A673 (cell line): ENCODE measurements around the gene USP20. TPM values are rescaled to one million over a fixed set of nuclear protein-coding genes. Genes with fewer than 3 reads are reported as not detected.
A peak's percentile ranks its signal among the peaks of the same experiment; 100 is the strongest.

Source experiments
- BruUV-seq: library from RNA; stranded (reverse); fragments of 400-500 nt; replicated peaks from 2 replicates; lab custom pipeline; 2021; lab: Mats Ljungman, UMichigan
- CTCF ChIA-PET: fragments of 300-600 bp; sonication (Branson Sonifier 250); formaldehyde crosslinking; loops from one replicate; lab custom pipeline; 2022; ENCODE audit warnings: antibody characterized with exemption; lab: Charles Lee
- POLR2A ChIA-PET: fragments of 300-600 bp; sonication (Branson Sonifier 250); formaldehyde crosslinking; loops from one replicate; lab custom pipeline; 2022; ENCODE audit warnings: antibody characterized with exemption; ENCODE audit not compliant: low non-redundant PET; lab: Charles Lee
- DNase-seq: peaks from one replicate; pipeline ENCODE4 v3.0.0-alpha.2; 2015; ENCODE audit warnings: low spot score
- H3K27ac ChIP-seq: fragments of 200-600 bp; sonication (generic); 2 replicates; pipeline ENCODE4 v1.5.1; 2016; ENCODE audit warnings: mixed run types, low read depth, mild to moderate bottlenecking, mixed read lengths, antibody characterized with exemption, low read length; ENCODE audit not compliant: poor library complexity, severe bottlenecking
- H3K27me3 ChIP-seq: fragments of 200-600 bp; sonication (generic); replicated peaks from 2 replicates; pipeline ENCODE4 v1.6.1; 2017; ENCODE audit warnings: mixed run types, low read depth, mild to moderate bottlenecking, mixed read lengths, antibody characterized with exemption, low read length; ENCODE audit not compliant: insufficient read depth, poor library complexity
- H3K36me3 ChIP-seq: fragments of 200-600 bp; sonication (generic); 2 replicates; pipeline ENCODE4 v1.6.1; 2016; ENCODE audit warnings: mixed run types, mild to moderate bottlenecking, mixed read lengths, antibody characterized with exemption, low read length; ENCODE audit not compliant: insufficient read depth, poor library complexity, severe bottlenecking
- H3K4me1 ChIP-seq: fragments of 200-600 bp; sonication (generic); 2 replicates; pipeline ENCODE4 v1.6.1; 2017; ENCODE audit warnings: mixed run types, mild to moderate bottlenecking, mixed read lengths, antibody characterized with exemption, low read length; ENCODE audit not compliant: insufficient read depth, poor library complexity, severe bottlenecking
- H3K4me3 ChIP-seq: fragments of 200-600 bp; sonication (generic); 2 replicates; pipeline ENCODE4 v1.5.1; 2016; ENCODE audit warnings: low read depth, mixed run types, mild to moderate bottlenecking, mixed read lengths, low read length; ENCODE audit not compliant: poor library complexity, severe bottlenecking
- H3K9me3 ChIP-seq: fragments of 200-600 bp; sonication (generic); 2 replicates; pipeline ENCODE4 v1.6.1; 2016; ENCODE audit warnings: mixed run types, low read depth, mild to moderate bottlenecking, mixed read lengths, antibody characterized with exemption, low read length; ENCODE audit not compliant: poor library complexity, severe bottlenecking
- CTCF ChIP-seq: fragments of 300-800, 200-600 bp; sonication (generic); conservative IDR thresholded peaks from 2 replicates; pipeline ENCODE4 v1.5.1; 2017; ENCODE audit warnings: low read depth, mild to moderate bottlenecking, antibody characterized with exemption, low read length, moderate library complexity, mixed read lengths
- EZH2 ChIP-seq: fragments of 200-600 bp; sonication (generic); IDR thresholded peaks from 2 replicates; pipeline ENCODE4 v1.6.1; 2017; ENCODE audit warnings: borderline replicate concordance, low read depth, mild to moderate bottlenecking, mixed read lengths, antibody characterized with exemption, low read length; ENCODE audit not compliant: poor library complexity, severe bottlenecking
- intact Hi-C: fragments of 100-400 bp; cut with micrococcal nuclease; formaldehyde crosslinking; loops from one replicate; pipeline ENCODE4 v1.10.0; 2022; ENCODE audit not compliant: unreplicated experiment
- total RNA-seq: library from RNA; stranded (reverse); gene quantifications from 2 replicates; pipeline ENCODE4 v1.2.3, GENCODE V29; 2021

USP20 gene
- total RNA-seq, 1 experiment from 2014 or later: 17.1 TPM

GRCh38 chr9:129891569-129891968 lies 56.3 kb downstream of the USP20 start:
- DNase-seq: no peak
- Histone ChIP-seq H3K4me3 (no peak overlapping the region), H3K9me3 (no peaks in the 10 kb centered on the region), H3K27ac (peak overlapping the region; percentile 70), H3K4me1 (peaks cover 52% of the 10 kb centered on the region), H3K27me3 (no peaks in the 10 kb centered on the region), H3K36me3 (peaks cover 68% of the 10 kb centered on the region)
- TF ChIP-seq EZH2 (no peak), CTCF (no peak)
- ChIA-PET CTCF (no interaction called here), POLR2A (no interaction called here)
- no TSS peak for BruUV-seq
- intact Hi-C loops: no loop called here

GRCh38 chr9:129894120-129894823 lies 59.0 kb downstream of the USP20 start:
- Histone ChIP-seq H3K9me3 (no peaks in the 10 kb centered on the region), H3K27me3 (no peaks in the 10 kb centered on the region), H3K4me3 (no peak overlapping the region), H3K4me1 (peaks cover 35% of the 10 kb centered on the region), H3K36me3 (peaks cover 76% of the 10 kb centered on the region), H3K27ac (peak overlapping the region; percentile 69)
- POLR2A ChIA-PET: no interaction called here
- intact Hi-C loops: no loop called here
- no peak for DNase-seq
- BruUV-seq: TSS peak; percentile 7
- TF ChIP-seq CTCF: no peak
- no peak for TF ChIP-seq EZH2
- CTCF ChIA-PET: no interaction called here

- POLR2A ChIA-PET: no interaction called here
- DNase-seq: no peak
- H3K4me3 ChIP-seq: no peak overlapping the region
- H3K27me3 ChIP-seq: no peaks in the 10 kb centered on the region
- no TSS peak for BruUV-seq
- peaks cover 35% of the 10 kb centered on the region for H3K4me1 ChIP-seq
- H3K27ac ChIP-seq: peak overlapping the region; percentile 31
- TF ChIP-seq EZH2 (no peak), CTCF (no peak)
- intact Hi-C loops: no loop called here
- peaks cover 80% of the 10 kb centered on the region for H3K36me3 ChIP-seq
- H3K9me3 ChIP-seq: no peaks in the 10 kb centered on the region
- CTCF ChIA-PET: no interaction called here
Observed at GRCh38 chr9:129895376-129896268, 60.4 kb downstream of the USP20 start.
